HEK293T (cell line): ENCODE results near the gene ZNF532.

Source experiments
- CTCF ChIA-PET: fragments of 350-600 bp; formaldehyde crosslinking; extraction: SDS; loops from one replicate; lab custom pipeline; 2021; ENCODE audit warnings: antibody characterized with exemption, inconsistent platforms; lab: Yijun Ruan, JAX
- POLR2A ChIA-PET: fragments of 350-600 bp; formaldehyde crosslinking; extraction: SDS; loops from one replicate; lab custom pipeline; 2020; ENCODE audit warnings: antibody characterized with exemption, inconsistent platforms; lab: Yijun Ruan, JAX
- DNase-seq: peaks from one replicate; pipeline ENCODE4 v3.0.0; 2012; ENCODE audit warnings: mixed read lengths; ENCODE audit errors: extremely low spot score
- ARNT ChIP-seq: fragments of 450-650 bp; IDR thresholded peaks from 2 replicates; pipeline ENCODE4 v1.6.1; 2017; ENCODE audit warnings: mild to moderate bottlenecking
- BHLHE40 ChIP-seq: fragments of 450-650 bp; IDR thresholded peaks from 2 replicates; pipeline ENCODE4 v1.6.1; 2016; ENCODE audit warnings: mild to moderate bottlenecking, moderate library complexity, borderline replicate concordance
- CTBP1 ChIP-seq: fragments of 450-650 bp; IDR thresholded peaks from 2 replicates; pipeline ENCODE4 v1.6.1; 2016; ENCODE audit warnings: borderline replicate concordance
- ELF4 ChIP-seq: fragments of 450-650 bp; IDR thresholded peaks from 2 replicates; pipeline ENCODE4 v1.6.1; 2017; ENCODE audit warnings: antibody characterized with exemption
- FOXA1 ChIP-seq: fragments of 450-650 bp; IDR thresholded peaks from 2 replicates; pipeline ENCODE4 v1.6.1; 2016; ENCODE audit warnings: mild to moderate bottlenecking
- FOXK2 ChIP-seq: fragments of 450-650 bp; IDR thresholded peaks from 2 replicates; pipeline ENCODE4 v1.6.1; 2016; ENCODE audit warnings: mild to moderate bottlenecking
- FOXM1 ChIP-seq: fragments of 450-650 bp; IDR thresholded peaks from 2 replicates; pipeline ENCODE4 v1.6.1; 2017; ENCODE audit warnings: mild to moderate bottlenecking, borderline replicate concordance
- HDGF ChIP-seq: fragments of 450-650 bp; IDR thresholded peaks from 2 replicates; pipeline ENCODE4 v1.6.1; 2017; ENCODE audit warnings: antibody characterized with exemption, borderline replicate concordance
- L3MBTL2 ChIP-seq: fragments of 450-650 bp; conservative IDR thresholded peaks from 2 replicates; pipeline ENCODE4 v1.6.1; 2016; ENCODE audit warnings: mild to moderate bottlenecking
- LEF1 ChIP-seq: fragments of 450-650 bp; IDR thresholded peaks from 2 replicates; pipeline ENCODE4 v1.6.1; 2017; ENCODE audit warnings: mild to moderate bottlenecking, borderline replicate concordance
- NFRKB ChIP-seq: fragments of 450-650 bp; IDR thresholded peaks from 2 replicates; pipeline ENCODE4 v1.6.1; 2016; ENCODE audit warnings: mild to moderate bottlenecking, moderate library complexity
- PKNOX1 ChIP-seq: fragments of 450-650 bp; IDR thresholded peaks from 2 replicates; pipeline ENCODE4 v1.6.1; 2016
- SP1 ChIP-seq: fragments of 450-650 bp; IDR thresholded peaks from 2 replicates; pipeline ENCODE4 v1.6.1; 2017
- SUZ12 ChIP-seq: fragments of 450-650 bp; IDR thresholded peaks from 2 replicates; pipeline ENCODE4 v1.6.1; 2016; ENCODE audit warnings: mild to moderate bottlenecking
- TARDBP ChIP-seq: fragments of 450-650 bp; IDR thresholded peaks from 2 replicates; pipeline ENCODE4 v1.6.1; 2016
- ZNF384 ChIP-seq: fragments of 450-650 bp; IDR thresholded peaks from 2 replicates; pipeline ENCODE4 v1.6.1; 2016

Gene ZNF532

GRCh38 chr18:58928386-58928785, 63.7 kb downstream of the ZNF532 start:
- no peak for TF ChIP-seq FOXK2
- no peak for TF ChIP-seq PKNOX1
- no peak for TF ChIP-seq FOXA1
- no peak for TF ChIP-seq BHLHE40
- no peak for TF ChIP-seq L3MBTL2
- TF ChIP-seq LEF1: no peak
- ChIA-PET POLR2A (no interaction called here), CTCF (no interaction called here)
- DNase-seq: no peak

GRCh38 chr18:58929206-58929605, 64.5 kb downstream of the ZNF532 start:
- ChIA-PET POLR2A (no interaction called here), CTCF (no interaction called here)
- TF ChIP-seq ZNF384 (no peak), LEF1 (no peak), FOXA1 (no peak), ELF4 (no peak)
- no peak for DNase-seq

GRCh38 chr18:58934356-58934755, 69.7 kb downstream of the ZNF532 start:
- CTCF ChIA-PET: no interaction called here
- no peak for DNase-seq
- POLR2A ChIA-PET: no interaction called here
- no peak for TF ChIP-seq PKNOX1
- no peak for TF ChIP-seq FOXK2
- no peak for TF ChIP-seq TARDBP
- no peak for TF ChIP-seq NFRKB
- TF ChIP-seq BHLHE40: no peak
- TF ChIP-seq HDGF: no peak
- no peak for TF ChIP-seq LEF1
- TF ChIP-seq ELF4: no peak
- no peak for TF ChIP-seq FOXA1
- no peak for TF ChIP-seq FOXM1
- TF ChIP-seq ZNF384: no peak
- no peak for TF ChIP-seq SP1
- TF ChIP-seq CTBP1: no peak
- no peak for TF ChIP-seq ARNT
- TF ChIP-seq SUZ12: no peak
- TF ChIP-seq L3MBTL2: no peak

- DNase-seq: no peak
- ChIA-PET POLR2A (no interaction called here), CTCF (no interaction called here)
- no peak for TF ChIP-seq ZNF384
- TF ChIP-seq HDGF: no peak
- TF ChIP-seq NFRKB: no peak
- TF ChIP-seq FOXA1: no peak
- no peak for TF ChIP-seq CTBP1
- TF ChIP-seq LEF1: no peak
- no peak for TF ChIP-seq FOXM1
- TF ChIP-seq FOXK2: no peak
- TF ChIP-seq PKNOX1: no peak
- TF ChIP-seq ARNT: no peak
- no peak for TF ChIP-seq ELF4
- TF ChIP-seq SUZ12: no peak
- no peak for TF ChIP-seq BHLHE40
- no peak for TF ChIP-seq L3MBTL2
- TF ChIP-seq TARDBP: no peak
- TF ChIP-seq SP1: no peak
Measured at GRCh38 chr18:58934933-58935577, 70.4 kb downstream of the ZNF532 start.

GRCh38 chr18:58937071-58937886, 72.6 kb downstream of the ZNF532 start:
- DNase-seq: no peak
- TF ChIP-seq ELF4 (no peak), TARDBP (no peak), CTBP1 (no peak), BHLHE40 (no peak), FOXA1 (no peak)
- CTCF ChIA-PET: no interaction called here
- POLR2A ChIA-PET: no interaction called here

- ChIA-PET POLR2A (no interaction called here), CTCF (no interaction called here)
- no peak for DNase-seq
- TF ChIP-seq CTBP1: no peak
- no peak for TF ChIP-seq ARNT
- TF ChIP-seq PKNOX1: no peak
- no peak for TF ChIP-seq BHLHE40
- no peak for TF ChIP-seq ELF4
- no peak for TF ChIP-seq FOXK2
- TF ChIP-seq L3MBTL2: no peak
- no peak for TF ChIP-seq ZNF384
- no peak for TF ChIP-seq FOXM1
- TF ChIP-seq HDGF: no peak
- no peak for TF ChIP-seq TARDBP
- TF ChIP-seq NFRKB: no peak
Measured at GRCh38 chr18:58937887-58938267, 73.2 kb downstream of the ZNF532 start.
